Stimulated activated CD4-positive, alpha-beta T cell treated with anti-CD3 and anti-CD28 coated beads, Interleukin-4, amount 100 ng/mL, for 48 hours (primary cell): ENCODE measurements around the gene CCDC149.

Experiments used
- DNase-seq, 2 donors: peaks; one replicate each; pipeline ENCODE4 v3.0.0-alpha.2; 2020; ENCODE audit warnings: low read depth in 2 of 2

The CCDC149 gene

DNA sequence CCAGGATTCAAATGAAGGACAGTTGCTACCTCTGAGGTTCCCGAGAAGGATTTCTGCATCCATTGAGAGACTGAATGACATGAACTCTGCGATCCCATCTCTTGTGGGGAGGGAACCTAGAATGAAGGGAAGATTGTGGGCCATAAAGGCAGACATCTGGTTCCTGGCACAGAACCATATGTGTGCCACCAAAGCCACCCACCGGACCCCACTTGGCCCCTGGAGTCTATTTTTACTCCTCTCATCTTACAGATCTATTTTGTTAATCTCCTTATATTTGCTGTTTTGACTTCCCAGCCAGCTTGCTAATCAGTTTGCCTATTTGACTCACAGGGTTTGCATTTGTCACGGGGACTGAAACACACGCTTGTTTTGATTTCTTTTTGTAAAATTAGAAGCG, 110.2 kb downstream of the CCDC149 start:
- no peak for DNase-seq

DNA sequence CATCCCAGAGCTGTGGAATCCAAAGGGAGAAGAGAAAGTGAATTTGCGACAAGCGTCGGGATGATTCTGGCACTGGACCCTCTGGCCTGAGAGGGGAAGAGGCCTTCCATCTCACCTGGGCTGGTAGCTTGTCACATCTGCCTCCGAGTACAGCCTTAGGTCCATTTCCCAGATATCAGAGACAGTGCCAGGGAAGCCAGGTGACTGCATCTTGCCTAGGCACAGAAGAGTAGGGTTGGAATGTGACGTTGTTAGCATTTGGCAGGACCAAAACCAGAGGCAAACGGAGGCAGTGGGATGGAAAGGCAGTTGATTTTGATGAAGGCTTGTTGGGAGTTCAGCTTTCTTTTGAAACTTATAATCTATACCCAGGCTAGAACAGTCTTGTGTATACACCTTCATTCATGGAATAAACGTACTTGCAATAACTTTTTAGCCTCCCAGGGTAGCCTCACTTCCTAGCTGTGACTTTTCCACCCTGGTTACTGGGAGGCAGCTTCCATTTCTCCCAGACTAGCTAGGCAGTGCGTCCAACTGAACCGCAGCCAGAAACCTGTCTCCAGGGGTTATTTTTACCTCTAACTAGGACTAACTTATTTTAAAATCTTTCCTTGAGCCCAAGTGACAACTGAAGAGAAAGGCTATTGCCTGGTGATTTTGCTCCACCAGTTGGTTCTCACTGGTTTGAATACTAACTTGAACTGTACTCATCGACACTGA, 111.5 kb downstream of the CCDC149 start:
- DNase-seq, result no peak

DNA sequence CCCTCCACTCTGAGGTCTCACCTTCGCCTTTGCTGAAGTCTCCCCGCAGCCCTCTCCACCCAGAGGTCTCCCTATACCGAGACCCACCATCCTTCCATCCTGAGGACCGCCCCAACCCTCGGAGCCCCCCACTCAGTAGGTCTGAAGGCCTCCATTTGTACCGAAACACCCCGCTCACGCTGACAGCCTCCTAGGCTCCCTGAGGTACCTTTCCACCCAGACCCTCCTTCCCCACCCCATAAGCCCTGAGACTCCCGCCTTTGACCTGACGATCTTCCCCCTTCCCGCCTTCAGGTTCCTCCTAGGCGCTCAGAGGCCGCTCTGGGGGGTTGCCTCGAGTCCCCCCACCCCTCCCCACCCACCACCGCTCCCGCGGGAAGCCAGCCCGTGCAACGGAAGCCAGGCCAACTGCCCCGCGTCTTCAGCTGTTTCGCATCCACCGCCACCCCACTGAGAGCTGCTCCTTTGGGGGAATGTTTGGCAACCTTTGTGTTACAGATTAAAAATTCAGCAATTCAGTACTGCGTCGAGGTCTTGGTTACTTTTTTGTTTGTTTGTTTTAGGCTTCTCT, 112.4 kb downstream of the CCDC149 start:
- DNase-seq, result no peak

DNA sequence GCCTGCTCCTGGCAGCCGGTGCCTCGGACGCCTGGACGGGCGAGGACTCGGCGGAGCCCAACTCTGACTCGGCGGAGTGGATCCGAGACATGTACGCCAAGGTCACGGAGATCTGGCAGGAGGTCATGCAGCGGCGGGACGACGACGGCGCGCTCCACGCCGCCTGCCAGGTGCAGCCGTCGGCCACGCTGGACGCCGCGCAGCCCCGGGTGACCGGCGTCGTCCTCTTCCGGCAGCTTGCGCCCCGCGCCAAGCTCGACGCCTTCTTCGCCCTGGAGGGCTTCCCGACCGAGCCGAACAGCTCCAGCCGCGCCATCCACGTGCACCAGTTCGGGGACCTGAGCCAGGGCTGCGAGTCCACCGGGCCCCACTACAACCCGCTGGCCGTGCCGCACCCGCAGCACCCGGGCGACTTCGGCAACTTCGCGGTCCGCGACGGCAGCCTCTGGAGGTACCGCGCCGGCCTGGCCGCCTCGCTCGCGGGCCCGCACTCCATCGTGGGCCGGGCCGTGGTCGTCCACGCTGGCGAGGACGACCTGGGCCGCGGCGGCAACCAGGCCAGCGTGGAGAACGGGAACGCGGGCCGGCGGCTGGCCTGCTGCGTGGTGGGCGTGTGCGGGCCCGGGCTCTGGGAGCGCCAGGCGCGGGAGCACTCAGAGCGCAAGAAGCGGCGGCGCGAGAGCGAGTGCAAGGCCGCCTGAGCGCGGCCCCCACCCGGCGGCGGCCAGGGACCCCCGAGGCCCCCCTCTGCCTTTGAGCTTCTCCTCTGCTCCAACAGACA, 113.1 kb downstream of the CCDC149 start:
- no peak for DNase-seq

DNA sequence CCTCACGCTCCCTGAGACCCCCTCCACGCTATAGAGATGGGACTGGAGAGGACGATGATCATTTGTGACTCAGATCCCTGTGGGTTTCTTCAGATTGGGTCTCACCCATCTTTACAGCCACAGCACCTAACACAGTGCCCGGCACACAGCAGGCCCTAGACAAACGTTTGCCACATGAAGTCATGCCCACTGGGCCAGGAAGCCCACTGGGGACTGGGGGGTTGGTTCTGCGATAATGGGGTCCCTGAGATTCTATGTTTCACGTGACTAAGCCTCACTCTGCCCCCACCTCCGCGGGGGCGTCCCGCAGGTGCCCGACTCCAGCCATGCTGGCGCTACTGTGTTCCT, 113.7 kb downstream of the CCDC149 start:
- DNase-seq, result no peak

DNA sequence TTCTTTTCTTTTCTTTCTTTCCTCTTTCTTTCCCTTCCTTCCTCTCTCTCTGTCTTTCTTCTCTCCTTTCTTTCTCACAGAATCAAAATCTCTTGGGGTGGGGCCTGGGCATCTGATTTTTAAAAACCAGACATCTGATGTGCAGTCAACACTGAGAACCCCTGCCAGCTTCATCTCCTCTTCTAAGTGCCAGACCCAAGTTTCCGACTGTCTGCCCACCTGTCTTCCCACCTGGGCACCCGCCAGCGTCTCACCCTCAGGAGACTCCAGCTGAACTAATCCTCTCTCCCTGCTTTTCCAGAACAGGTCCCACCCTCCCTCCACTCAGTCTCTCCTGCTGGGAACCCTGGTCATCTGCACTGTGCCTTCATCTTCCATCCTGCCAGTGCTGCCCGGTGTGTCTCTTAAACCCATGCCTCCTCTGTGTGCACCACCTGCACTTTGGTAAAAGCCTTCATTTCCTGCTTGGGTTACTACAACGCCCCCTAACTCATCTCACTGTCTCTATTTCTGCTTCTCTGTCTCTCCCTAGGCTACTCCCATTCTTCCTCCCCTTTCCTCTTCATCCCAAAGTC, 114.7 kb downstream of the CCDC149 start:
- no peak for DNase-seq

DNA sequence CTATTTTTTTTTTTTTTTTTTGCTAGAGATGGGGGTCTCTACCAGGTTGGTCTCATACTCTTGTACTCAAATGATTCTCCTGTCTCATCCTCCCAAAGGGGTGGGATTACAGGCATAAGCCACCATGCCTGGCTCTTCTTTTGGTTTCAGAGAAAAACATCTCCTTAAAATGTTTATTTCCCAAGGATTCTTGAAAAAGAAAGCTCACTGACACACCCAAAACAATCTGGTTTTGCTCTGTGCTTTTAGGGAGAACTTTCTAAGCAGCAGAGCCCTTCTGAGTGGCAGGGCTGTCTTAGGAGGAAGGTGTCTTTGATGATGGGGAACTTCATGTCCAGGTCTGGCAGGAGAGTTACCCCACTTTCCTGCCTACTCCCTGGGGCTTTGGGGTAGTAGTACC, 116.2 kb downstream of the CCDC149 start:
- no peak for DNase-seq

DNA sequence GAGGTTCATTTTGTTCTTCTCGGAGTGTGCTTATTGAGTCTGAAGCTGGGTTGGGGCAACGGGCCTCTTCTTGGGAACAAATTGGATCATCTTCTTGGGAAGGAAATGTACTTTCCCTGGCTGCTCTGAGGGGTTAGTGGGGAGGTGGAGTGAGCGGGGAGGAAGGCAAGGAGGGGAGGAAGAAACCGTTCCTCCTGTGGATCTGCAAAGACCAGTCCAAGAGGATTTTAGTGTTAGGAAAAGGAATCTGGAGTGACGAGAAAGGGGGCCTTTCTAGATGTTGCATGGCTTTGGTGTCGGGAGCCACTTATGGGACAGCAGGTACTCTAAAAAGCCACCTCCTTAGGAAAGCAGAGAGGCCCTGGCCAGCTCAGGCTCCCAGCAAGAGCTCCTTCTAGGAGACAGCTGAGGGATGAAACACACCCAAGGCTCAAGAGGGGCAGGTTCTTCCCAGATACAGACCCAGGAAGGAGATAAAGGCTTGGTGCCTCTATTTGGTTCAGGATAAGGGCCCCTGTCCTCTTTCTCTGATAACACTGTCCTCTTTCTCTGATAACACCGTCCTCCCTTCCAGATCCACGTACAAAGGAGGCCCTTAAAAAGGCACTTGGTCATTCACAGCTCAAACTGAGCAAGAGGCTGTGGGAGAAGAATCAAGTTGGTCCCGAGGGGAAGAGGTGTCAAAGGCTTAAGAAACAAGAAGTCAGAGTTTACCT, 117.0 kb downstream of the CCDC149 start:
- DNase-seq, result no peak

DNA sequence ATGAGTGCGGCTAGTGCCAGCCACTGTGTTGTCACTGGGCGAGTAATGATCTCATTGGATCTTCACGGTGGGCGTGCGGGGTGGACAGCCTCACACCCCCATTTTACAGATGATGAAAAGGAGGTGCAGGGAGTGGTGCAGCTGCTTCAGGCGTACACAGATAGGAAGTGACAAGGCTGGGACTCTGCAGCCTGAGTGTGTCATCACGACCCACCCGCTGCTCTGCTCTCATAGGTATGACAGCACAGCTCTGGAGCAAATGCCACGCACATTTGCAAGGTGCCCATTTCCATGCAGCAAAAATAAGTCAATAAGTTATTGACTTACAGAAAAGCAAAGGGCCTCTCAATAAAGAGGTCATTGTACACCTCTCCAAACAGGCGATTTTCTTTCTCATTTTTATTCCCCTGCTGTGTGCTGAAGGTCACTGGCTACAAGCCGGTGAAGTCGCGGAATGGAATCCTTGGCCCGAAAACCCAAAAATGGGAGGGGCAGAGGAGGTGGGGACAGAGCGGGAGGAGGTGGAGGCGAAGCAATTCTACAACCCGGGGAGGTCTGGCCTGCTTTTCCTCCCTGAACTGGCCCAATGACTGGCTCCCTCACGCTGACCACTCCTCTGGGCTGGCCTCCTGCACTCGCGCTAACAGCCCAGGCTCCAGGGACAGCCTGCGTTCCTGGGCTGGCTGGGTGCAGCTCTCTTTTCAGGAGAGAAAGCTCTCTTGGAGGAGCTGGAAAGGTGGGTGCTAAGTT, 117.8 kb downstream of the CCDC149 start, which contains the start of gene SOD3:
Gene SOD3 (plus strand): TSS at position 658 of the 750 bp plus-strand sequence. CDS start 3,949 bp downstream, outside the sequence.
- DNase-seq, result no peak

DNA sequence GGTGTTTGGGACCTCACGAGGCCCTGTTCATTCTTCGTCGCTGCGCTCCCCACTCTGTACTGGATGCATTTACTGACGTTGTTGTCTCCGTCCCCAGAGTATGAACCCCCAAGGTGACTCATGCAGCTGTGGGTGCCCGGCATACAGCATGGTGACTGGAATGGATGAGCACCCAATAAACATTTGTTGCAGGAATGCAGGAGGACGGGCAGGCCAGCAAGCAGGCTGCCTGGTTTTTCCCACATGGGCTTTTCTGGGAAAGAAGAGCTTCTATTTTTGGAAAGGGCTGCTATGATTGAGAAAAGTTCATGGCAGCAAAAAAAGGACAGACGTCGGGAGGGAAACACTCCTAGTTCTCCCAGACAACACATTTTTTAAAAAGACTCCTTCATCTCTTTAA, 118.4 kb downstream of the CCDC149 start:
- no peak for DNase-seq

DNA sequence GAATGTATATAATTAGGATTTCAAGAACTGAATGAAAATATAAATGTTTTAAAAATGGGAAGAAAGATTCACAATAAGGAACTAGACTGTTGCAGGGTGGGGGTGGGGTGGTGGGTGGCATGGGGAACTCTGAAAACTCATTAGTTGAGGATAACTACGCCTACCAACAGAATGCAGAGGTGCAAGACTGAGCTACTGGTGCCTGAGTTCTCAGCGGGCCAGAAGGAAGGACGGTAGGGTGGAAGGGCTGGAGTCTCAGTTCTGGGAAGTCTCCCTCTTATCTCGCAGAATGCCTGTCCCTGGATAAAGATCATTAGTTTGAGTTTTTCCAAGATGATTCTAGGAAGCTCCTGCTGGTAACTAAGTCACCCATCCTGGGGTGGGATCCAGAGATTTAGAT, 118.8 kb downstream of the CCDC149 start:
- DNase-seq, result no peak

DNA sequence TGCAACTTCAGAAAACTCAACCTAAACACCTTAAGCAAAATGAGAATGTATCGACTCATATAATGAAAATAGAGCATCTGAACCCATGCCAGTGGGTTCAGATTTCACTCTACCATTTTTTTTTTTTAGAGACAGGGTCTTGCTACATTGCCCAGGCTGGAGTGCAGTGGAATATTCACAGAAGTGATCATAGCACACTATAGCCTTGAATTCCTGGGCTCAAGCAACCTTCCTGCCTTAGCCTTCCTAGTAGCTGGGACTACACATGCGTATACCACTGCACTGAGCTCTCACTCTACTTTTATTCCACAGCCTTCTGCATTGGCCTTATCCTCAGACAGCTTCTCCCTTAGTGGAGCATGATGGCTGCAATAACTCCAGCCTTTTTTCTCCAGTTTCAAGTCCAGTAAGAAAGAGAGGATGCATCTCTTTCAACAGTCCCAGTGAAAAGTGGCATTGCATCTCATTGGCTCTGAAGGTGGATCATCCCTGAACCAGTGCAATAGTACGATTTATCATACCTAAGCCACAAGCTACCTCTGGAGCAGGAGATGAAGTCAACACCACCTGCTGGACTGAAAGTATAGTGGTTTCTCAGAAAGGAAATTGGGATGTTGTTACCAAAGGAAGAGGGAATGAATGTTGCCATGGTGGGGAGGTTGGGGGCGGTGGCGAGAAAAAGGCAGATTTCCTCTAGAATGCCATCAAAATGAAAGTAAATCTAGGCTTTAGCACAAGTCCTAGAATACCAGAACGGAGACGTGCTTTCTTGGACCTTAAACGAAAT, 119.4 kb downstream of the CCDC149 start:
- DNase-seq, result no peak

DNA sequence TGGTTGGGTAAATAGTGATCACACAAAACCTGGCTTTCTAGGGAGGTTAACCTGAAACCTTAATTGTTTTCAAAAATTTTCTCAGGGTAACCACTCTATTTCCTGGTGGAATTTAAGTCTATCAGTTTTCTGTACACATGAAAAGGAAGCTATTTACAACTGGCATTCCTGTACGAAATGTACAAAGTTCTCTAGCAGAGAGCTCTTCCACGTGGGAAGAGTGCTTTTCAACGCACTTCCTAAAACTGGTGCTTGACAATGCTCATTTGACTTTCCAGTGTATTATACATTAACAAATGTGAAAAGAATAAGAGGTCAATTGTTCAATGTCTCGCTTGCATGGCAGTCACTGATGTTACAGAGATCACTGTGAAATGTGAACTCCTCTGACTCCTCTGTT, 120.3 kb downstream of the CCDC149 start:
- no peak for DNase-seq

DNA sequence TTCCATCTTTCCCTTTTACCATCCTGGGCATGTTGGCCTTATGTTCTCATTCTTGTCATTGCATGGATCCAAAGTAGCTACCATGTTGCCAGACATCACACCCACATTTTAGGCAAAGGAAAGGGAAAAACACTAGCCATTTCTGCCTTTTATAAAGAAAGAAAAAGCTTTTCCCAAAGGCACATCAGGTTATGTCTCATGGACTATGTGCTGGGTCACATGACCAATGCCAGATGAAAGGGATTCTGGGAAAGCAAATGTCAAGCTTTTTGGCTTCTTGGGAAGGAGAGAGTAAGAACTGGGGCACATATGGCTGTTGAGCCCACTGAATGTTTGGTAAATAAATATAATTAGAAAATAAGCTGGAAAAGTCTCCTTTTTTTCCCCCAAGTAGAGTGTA, 121.8 kb downstream of the CCDC149 start:
- DNase-seq, result no peak

DNA sequence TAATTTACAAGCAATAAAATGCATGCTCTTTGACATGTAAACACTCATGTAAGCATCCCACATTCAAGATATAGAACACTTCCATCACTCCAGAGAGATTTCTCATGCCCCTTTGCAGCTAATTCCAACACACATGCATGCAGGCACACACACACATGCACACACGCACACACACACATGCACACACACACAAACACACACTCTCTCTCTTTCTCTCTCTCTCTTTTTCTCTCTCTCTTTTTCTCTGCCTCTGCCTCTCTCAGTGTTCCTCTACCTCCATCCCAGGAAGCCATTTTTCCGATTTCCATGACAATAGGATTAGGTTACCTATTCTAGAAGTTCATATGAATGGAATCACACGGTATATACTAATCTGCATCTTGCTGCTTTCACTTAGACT, 129.3 kb downstream of the CCDC149 start:
- no peak for DNase-seq

DNA sequence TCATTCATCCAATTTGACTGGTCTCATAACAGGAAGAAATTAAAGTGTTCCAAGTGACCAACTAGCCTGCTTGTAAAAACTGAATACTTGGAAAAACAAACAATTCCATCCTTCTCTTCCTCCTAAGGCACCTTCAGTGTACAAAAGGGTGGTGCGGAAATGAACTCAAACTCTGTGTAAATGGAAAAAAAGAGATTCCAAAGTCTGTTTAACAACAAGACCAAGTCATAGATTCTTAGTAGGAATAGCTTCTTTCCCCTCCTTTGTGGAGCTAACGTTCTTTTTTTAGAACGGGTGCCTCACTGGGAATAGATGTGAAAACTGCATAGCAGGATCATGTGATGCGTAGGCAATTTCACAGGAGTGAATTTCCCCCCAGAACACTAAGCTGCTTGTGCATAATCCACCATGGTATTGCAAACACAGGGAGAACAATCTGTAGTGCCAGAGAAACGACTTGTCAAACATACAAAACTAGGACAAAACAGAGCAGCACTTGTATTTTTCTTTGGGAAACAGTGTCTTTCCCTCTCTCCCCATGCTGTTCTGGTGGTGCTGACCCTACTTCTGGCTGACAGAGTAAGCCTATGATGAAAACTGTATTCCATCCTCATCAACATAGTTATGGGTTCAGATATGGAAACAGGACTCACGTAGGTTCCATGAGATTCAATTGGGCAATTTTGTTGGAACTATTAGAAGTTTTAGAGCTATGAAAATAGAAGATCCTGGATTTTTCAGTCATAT, 130.7 kb downstream of the CCDC149 start:
- no peak for DNase-seq

DNA sequence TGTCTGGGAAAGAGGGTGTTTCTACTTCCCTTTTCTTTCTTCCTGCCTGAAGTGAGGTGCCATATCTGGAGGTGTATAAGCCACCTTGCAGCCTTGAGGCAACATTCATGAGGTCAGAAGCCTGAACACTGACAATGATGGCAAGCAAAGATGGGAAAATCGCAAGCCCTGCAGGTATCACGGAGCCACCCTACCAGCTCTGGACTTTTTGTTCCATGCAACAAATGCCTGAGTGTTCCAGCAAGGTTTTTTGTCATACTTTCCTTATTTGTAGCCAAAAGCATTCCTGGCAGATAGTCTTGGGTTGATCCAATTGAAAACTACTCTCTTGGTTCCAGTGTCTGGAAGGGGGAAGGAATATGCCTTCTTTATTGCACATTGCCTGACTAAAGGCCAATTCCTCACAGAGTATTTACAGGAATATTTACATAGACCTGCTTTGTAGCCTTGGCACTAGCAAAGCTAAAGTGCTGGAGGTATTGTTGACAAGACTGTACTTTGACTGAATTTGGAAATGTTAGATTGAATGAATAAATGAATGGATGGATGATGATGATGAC, 131.8 kb downstream of the CCDC149 start:
- no peak for DNase-seq

DNA sequence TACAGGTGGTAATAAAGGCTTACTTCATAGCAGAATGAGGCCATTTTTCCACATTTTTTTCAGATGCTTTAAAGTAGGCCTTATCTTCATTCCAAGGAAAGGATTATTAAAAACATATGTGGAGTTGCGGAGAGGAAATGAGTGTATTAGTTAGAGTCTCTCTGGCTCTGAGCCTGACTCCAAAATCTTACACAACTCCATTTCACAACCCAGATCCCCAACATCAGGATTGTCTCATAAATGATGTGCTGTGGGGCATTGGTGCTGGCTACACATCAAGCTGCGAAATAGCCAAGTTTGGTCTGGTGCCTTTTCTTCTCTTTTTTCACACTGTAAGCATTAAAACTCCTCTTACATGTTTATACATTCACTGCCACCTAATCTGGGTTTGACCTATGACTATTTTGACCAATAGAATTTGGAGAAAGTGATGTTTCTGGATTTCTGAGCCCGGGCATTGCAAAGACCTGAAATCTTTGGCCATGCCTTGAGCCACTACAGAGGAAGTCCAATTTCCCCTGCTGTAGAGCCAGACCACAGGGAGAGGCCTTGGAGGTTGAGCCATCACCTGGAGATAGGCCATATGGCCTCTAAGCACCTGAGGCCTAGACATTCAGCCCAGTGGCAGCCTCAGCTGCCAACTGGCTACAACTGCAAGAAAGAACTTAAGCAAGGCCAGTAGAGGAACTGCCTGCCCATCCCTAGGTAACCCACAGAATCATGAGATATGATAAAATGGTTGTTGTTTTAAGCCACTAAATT, 134.2 kb downstream of the CCDC149 start:
- no peak for DNase-seq
